Neural progenitor cell (in vitro differentiated cells): ENCODE data around the gene RPTN. TPM values are rescaled to one million over a fixed set of nuclear protein-coding genes. Genes with fewer than 3 reads are reported as not detected.

Source experiments
- DNase-seq: peaks from one replicate; pipeline ENCODE4 v3.0.0-alpha.2; 2016; ENCODE audit warnings: low spot score
- H2AFZ ChIP-seq: fragments of 200-600 bp; sonication (generic); replicated peaks from 2 replicates; pipeline ENCODE4 v1.6.1; 2016; ENCODE audit warnings: antibody characterized with exemption
- H3F3A ChIP-seq: fragments of 200-600 bp; sonication (generic); 2 replicates; pipeline ENCODE4 v1.6.1; 2016; ENCODE audit warnings: antibody characterized with exemption, low read depth
- H3K27ac ChIP-seq: fragments of 200-600 bp; sonication (generic); 2 replicates; pipeline ENCODE4 v1.5.1; 2016; ENCODE audit warnings: mild to moderate bottlenecking
- H3K27me3 ChIP-seq: fragments of 200-600 bp; sonication (generic); 2 replicates; pipeline ENCODE4 v1.6.1; 2016; ENCODE audit warnings: mild to moderate bottlenecking, moderate library complexity
- H3K36me3 ChIP-seq: fragments of 200-600 bp; sonication (generic); 2 replicates; pipeline ENCODE4 v1.5.1; 2016
- H3K4me1 ChIP-seq: fragments of 200-600 bp; sonication (generic); 2 replicates; pipeline ENCODE4 v1.6.1; 2016; ENCODE audit warnings: mixed run types
- H3K4me2 ChIP-seq: fragments of 200-600 bp; sonication (generic); 2 replicates; pipeline ENCODE4 v1.6.1; 2016
- H3K4me3 ChIP-seq: fragments of 200-600 bp; sonication (generic); 2 replicates; pipeline ENCODE4 v1.5.1; 2016
- H3K79me2 ChIP-seq: fragments of 200-600 bp; sonication (generic); 2 replicates; pipeline ENCODE4 v1.6.1; 2016; ENCODE audit warnings: low read depth
- H3K9ac ChIP-seq: fragments of 200-600 bp; sonication (generic); 2 replicates; pipeline ENCODE4 v1.6.1; 2016
- H3K9me3 ChIP-seq: fragments of 200-600 bp; sonication (generic); 2 replicates; pipeline ENCODE4 v1.5.1; 2016; ENCODE audit warnings: low read depth
- H4K20me1 ChIP-seq: fragments of 200-600 bp; sonication (generic); 2 replicates; pipeline ENCODE4 v1.6.1; 2016; ENCODE audit warnings: low read depth
- H3K27ac Mint-ChIP-seq: 3 replicates; pipeline ENCODE4 v1.8.0; 2021; ENCODE audit warnings: mixed read lengths
- H3K27me3 Mint-ChIP-seq: 2 replicates; pipeline ENCODE4 v1.8.0; 2022; ENCODE audit warnings: low read depth, mild to moderate bottlenecking, inconsistent platforms, moderate library complexity, mixed read lengths; ENCODE audit not compliant: insufficient read depth
- H3K36me3 Mint-ChIP-seq: 3 replicates; pipeline ENCODE4 v1.8.0; 2021; ENCODE audit warnings: mixed read lengths
- H3K4me1 Mint-ChIP-seq: 3 replicates; pipeline ENCODE4 v1.8.0; 2021; ENCODE audit warnings: mixed read lengths
- H3K4me3 Mint-ChIP-seq: 3 replicates; pipeline ENCODE4 v1.8.0; 2021; ENCODE audit warnings: mild to moderate bottlenecking, moderate library complexity, mixed read lengths
- H3K9me3 Mint-ChIP-seq: 3 replicates; pipeline ENCODE4 v1.8.0; 2020; ENCODE audit warnings: mixed read lengths
- CTCF ChIP-seq: fragments of 200-600 bp; sonication (generic); IDR thresholded peaks from 2 replicates; pipeline ENCODE4 v1.5.1; 2017; ENCODE audit warnings: antibody characterized with exemption, mild to moderate bottlenecking
- EZH2 ChIP-seq: fragments of 200-600 bp; sonication (generic); IDR thresholded peaks from 2 replicates; pipeline ENCODE4 v1.6.1; 2017; ENCODE audit warnings: antibody characterized with exemption, mild to moderate bottlenecking, moderate library complexity
- EZH2phosphoT487 ChIP-seq: fragments of 200-600 bp; sonication (generic); IDR thresholded peaks from 2 replicates; pipeline ENCODE4 v1.6.1; 2017; ENCODE audit warnings: antibody characterized with exemption
- total RNA-seq: library from RNA; depleted of rRNA; stranded (reverse); fragments of >200 nt; gene quantifications from 2 replicates; pipeline ENCODE4 v1.2.3, GENCODE V29; 2015; ENCODE audit warnings: low replicate concordance

RPTN gene
- total RNA-seq, 1 donor from 2014 or later = not detected

GRCh38 chr1:152160576-152160975 lies 1.5 kb upstream of the RPTN start:
- Mint-ChIP-seq H3K4me1 (no peaks in the 10 kb centered on the region), H3K27ac (no peak overlapping the region), H3K9me3 (no peaks in the 10 kb centered on the region), H3K4me3 (no peak overlapping the region), H3K36me3 (no peaks in the 10 kb centered on the region), H3K27me3 (no peaks in the 10 kb centered on the region)
- Histone ChIP-seq H3K27ac (no peak overlapping the region), H3K9ac (no peak overlapping the region), H3K79me2 (no peaks in the 10 kb centered on the region), H3K9me3 (peaks cover 5% of the 10 kb centered on the region), H3K36me3 (no peaks in the 10 kb centered on the region), H3K4me1 (no peaks in the 10 kb centered on the region), H3K4me2 (no peak overlapping the region), H3K4me3 (no peak overlapping the region), H3K27me3 (no peaks in the 10 kb centered on the region), H3F3A (no peaks in the 10 kb centered on the region), H4K20me1 (no peaks in the 10 kb centered on the region), H2AFZ (no peak overlapping the region)
- TF ChIP-seq EZH2 (no peak), EZH2phosphoT487 (no peak)
- DNase-seq = no peak

- no peak overlapping the region for H3K27ac Mint-ChIP-seq
- Histone ChIP-seq H3K9me3 (peaks cover 11% of the 10 kb centered on the region), H3K4me3 (no peak overlapping the region), H2AFZ (no peak overlapping the region), H3K4me2 (no peak overlapping the region), H3K36me3 (no peaks in the 10 kb centered on the region), H3K27me3 (no peaks in the 10 kb centered on the region), H3F3A (no peaks in the 10 kb centered on the region), H3K27ac (no peak overlapping the region), H3K9ac (no peak overlapping the region), H4K20me1 (no peaks in the 10 kb centered on the region), H3K4me1 (no peaks in the 10 kb centered on the region), H3K79me2 (no peaks in the 10 kb centered on the region)
- H3K4me1 Mint-ChIP-seq = no peaks in the 10 kb centered on the region
- H3K36me3 Mint-ChIP-seq = no peaks in the 10 kb centered on the region
- no peaks in the 10 kb centered on the region for H3K9me3 Mint-ChIP-seq
- DNase-seq = no peak
- H3K4me3 Mint-ChIP-seq = no peak overlapping the region
- TF ChIP-seq EZH2phosphoT487 (no peak), CTCF (no peak), EZH2 (no peak)
- peaks cover 2% of the 10 kb centered on the region for H3K27me3 Mint-ChIP-seq
Measured at GRCh38 chr1:152153996-152154395, 5.0 kb downstream of the RPTN start.

GRCh38 chr1:152151646-152152045 lies 7.4 kb downstream of the RPTN start:
- Histone ChIP-seq H3K79me2 (no peaks in the 10 kb centered on the region), H3K9me3 (peaks cover 10% of the 10 kb centered on the region), H3K27me3 (no peaks in the 10 kb centered on the region), H4K20me1 (no peaks in the 10 kb centered on the region), H3K36me3 (no peaks in the 10 kb centered on the region), H3K9ac (no peak overlapping the region), H3K4me1 (no peaks in the 10 kb centered on the region), H2AFZ (no peak overlapping the region), H3K27ac (no peak overlapping the region), H3K4me2 (no peak overlapping the region), H3K4me3 (no peak overlapping the region), H3F3A (no peaks in the 10 kb centered on the region)
- Mint-ChIP-seq H3K27me3 (peaks cover 2% of the 10 kb centered on the region), H3K9me3 (peaks cover 7% of the 10 kb centered on the region), H3K27ac (no peak overlapping the region), H3K36me3 (no peaks in the 10 kb centered on the region), H3K4me3 (no peak overlapping the region), H3K4me1 (no peaks in the 10 kb centered on the region)
- TF ChIP-seq CTCF (no peak), EZH2phosphoT487 (no peak), EZH2 (no peak)
- no peak for DNase-seq

GRCh38 chr1:152148981-152149380 lies 10.0 kb downstream of the RPTN start:
- Mint-ChIP-seq H3K27me3 (peaks cover 5% of the 10 kb centered on the region), H3K27ac (no peak overlapping the region), H3K36me3 (no peaks in the 10 kb centered on the region), H3K4me3 (no peak overlapping the region), H3K9me3 (peaks cover 13% of the 10 kb centered on the region), H3K4me1 (no peaks in the 10 kb centered on the region)
- H3K27me3 ChIP-seq = no peaks in the 10 kb centered on the region
- no peak for DNase-seq
- H3K4me1 ChIP-seq = no peaks in the 10 kb centered on the region
- no peaks in the 10 kb centered on the region for H3K36me3 ChIP-seq
- H3K27ac ChIP-seq = no peak overlapping the region
- H3K9ac ChIP-seq = no peak overlapping the region
- H4K20me1 ChIP-seq = no peaks in the 10 kb centered on the region
- H3K79me2 ChIP-seq = no peaks in the 10 kb centered on the region
- H2AFZ ChIP-seq = no peak overlapping the region
- no peak overlapping the region for H3K4me3 ChIP-seq
- H3K4me2 ChIP-seq = no peak overlapping the region
- TF ChIP-seq EZH2 (no peak), CTCF (no peak), EZH2phosphoT487 (no peak)
- H3K9me3 ChIP-seq = peaks cover 10% of the 10 kb centered on the region
- H3F3A ChIP-seq = no peaks in the 10 kb centered on the region
